ENCODE data around the gene NMUR2. TPM values are rescaled to one million over a fixed set of nuclear protein-coding genes. Genes with fewer than 3 reads are reported as not detected.

The NMUR2 gene
- total and polyA plus RNA-seq, 2 of the 8 experiments (the other 6 are each of a cell fraction or from before 2014, with no cell fraction given): 0.11 TPM; not detected in 1

GRCh38 chr5:152412129-152412528, 7.0 kb upstream of the NMUR2 start:
- no peak overlapping the region for H4K91ac ChIP-seq (replicated peaks; ENCODE audit: insufficient read length, low read length)
- no peak overlapping the region for H2BK15ac ChIP-seq (ENCODE audit: low read length)
- no peak overlapping the region for H4K8ac ChIP-seq (ENCODE audit: extremely low read depth, insufficient read depth, low read length)
- H3K4ac ChIP-seq (replicated peaks; ENCODE audit: insufficient read length, low read depth, low read length): no peak overlapping the region
- H4K5ac ChIP-seq (ENCODE audit: insufficient read length, low read depth, low read length): no peak overlapping the region
- CTCF ChIA-PET (ENCODE audit: partially characterized antibody): interaction anchor here (0.7 to 1.5 kb wide), 3 partner anchors 10 to 597 kb away, joined by 3 to 4 read pairs (median 3); no protein-coding TSS in a partner anchor
- no peak overlapping the region for H3K4me3 ChIP-seq (ENCODE audit: extremely low read depth in 1 of 4, insufficient read depth in 2 of 4, low read depth in 3 of 4, low read length in 4 of 4)
- H3K36me3 ChIP-seq (ENCODE audit: control insufficient read depth in 2 of 4, insufficient read depth in 4 of 4, low read length in 3 of 4): no peaks in the 10 kb centered on the region
- H2BK12ac ChIP-seq (ENCODE audit: low read depth, low read length): no peak overlapping the region
- H3K4me2 ChIP-seq (ENCODE audit: insufficient read depth in 1 of 2, low read depth in 2 of 2, low read length in 2 of 2): no peak overlapping the region
- no peak overlapping the region for H2BK20ac ChIP-seq (ENCODE audit: low read length)
- H3K18ac ChIP-seq (ENCODE audit: extremely low read depth, low read length): no peak overlapping the region
- H2AK5ac ChIP-seq (ENCODE audit: low read depth, low read length): no peak overlapping the region
- DNase-seq (ENCODE audit: low read depth in 1 of 2, low spot score in 2 of 2) (no peak), FAIRE-seq (no peak)
- H3K27ac ChIP-seq (ENCODE audit: low read depth, low read length): no peak overlapping the region
- no peaks in the 10 kb centered on the region for H3K23me2 ChIP-seq (ENCODE audit: low read depth, low read length)
- WGBS, 2 experiments (ENCODE audit: extremely low coverage in 1 of 2, insufficient coverage in 1 of 2, insufficient read length in 1 of 2, insufficient replicate concordance in 2 of 2, low coverage in 1 of 2, low lambda C conversion rate in 2 of 2, missing lambda C conversion rate in 1 of 2): 95% methylated on average over 1 of the region's 1 CpG; no CpG with 5 or more reads in 1 of the 2 experiments
- H2BK120ac ChIP-seq (replicated peaks; ENCODE audit: low read depth, low read length): no peak overlapping the region
- H3K23ac ChIP-seq (ENCODE audit: insufficient read length): no peak overlapping the region
- no peaks in the 10 kb centered on the region for H3K79me2 ChIP-seq (ENCODE audit: control insufficient read depth in 1 of 2, insufficient read depth in 2 of 2, low read length in 2 of 2)
- no peak overlapping the region; the same call in 1 of the 2 replicates for H2AFZ ChIP-seq (ENCODE audit: low read length)
- H3K14ac ChIP-seq (ENCODE audit: insufficient read length): no peak overlapping the region
- H3K9me3 ChIP-seq (ENCODE audit: insufficient read depth in 2 of 2, low read depth in 1 of 2, low read length in 1 of 2): no peaks in the 10 kb centered on the region
- no peaks in the 10 kb centered on the region for H3K79me1 ChIP-seq (ENCODE audit: low read depth, low read length)
- H3K56ac ChIP-seq (replicated peaks; ENCODE audit: insufficient read length, low read depth, low read length): no peak overlapping the region
- no peak overlapping the region for H2BK5ac ChIP-seq (ENCODE audit: low read depth, low read length)
- H3K9ac ChIP-seq (replicated peaks in 1 of 4; ENCODE audit: extremely low read depth in 1 of 4, low read depth in 3 of 4, low read length in 3 of 4): no peak overlapping the region
- no peaks in the 10 kb centered on the region for H3K27me3 ChIP-seq (replicated peaks in 1 of 4; ENCODE audit: control insufficient read depth in 3 of 4, extremely low read depth in 1 of 4, insufficient read depth in 3 of 4, low read length in 3 of 4)
- H4K20me1 ChIP-seq (replicated peaks in 1 of 2; ENCODE audit: control insufficient read depth in 1 of 2, insufficient read depth in 2 of 2, low read length in 2 of 2): no peaks in the 10 kb centered on the region
- no peaks in the 10 kb centered on the region for H3K4me1 ChIP-seq (replicated peaks in 1 of 4; ENCODE audit: control insufficient read depth in 3 of 4, insufficient read depth in 4 of 4, low read length in 3 of 4)
- POLR2A ChIA-PET (ENCODE audit: partially characterized antibody): no interaction called here
- TF ChIP-seq TBP (IDR thresholded peaks at IDR 0.05; ENCODE audit: low read depth, low read length) (no peak), EGR1 (IDR thresholded peaks at IDR 0.05; ENCODE audit: borderline replicate concordance, low read depth, low read length) (no peak), CEBPB (IDR thresholded peaks at IDR 0.05; ENCODE audit: low read depth, low read length) (no peak), HDAC2 (IDR thresholded peaks at IDR 0.05; ENCODE audit: borderline replicate concordance in 1 of 2, low read depth in 2 of 2, low read length in 2 of 2) (no peak), E2F6 (IDR thresholded peaks at IDR 0.05) (no peak), CHD1 (IDR thresholded peaks at IDR 0.05; ENCODE audit: low read depth, low read length) (no peak), SUZ12 (IDR thresholded peaks at IDR 0.05; ENCODE audit: low read length) (no peak), NANOG (IDR thresholded peaks at IDR 0.05; ENCODE audit: insufficient read depth, low read depth, low read length, poor library complexity, severe bottlenecking) (no peak), TCF12 (IDR thresholded peaks at IDR 0.05; ENCODE audit: low read depth, low read length) (no peak), PHF8 (conservative IDR thresholded peaks at IDR 0.05; ENCODE audit: low read depth, low read length) (no peak), TAF1 (IDR thresholded peaks at IDR 0.05; ENCODE audit: low read depth, low read length) (no peak), CBX8 (IDR thresholded peaks at IDR 0.05; ENCODE audit: borderline replicate concordance, low read depth, low read length) (no peak), KDM4A (IDR thresholded peaks at IDR 0.05; ENCODE audit: low read depth, low read length, severe bottlenecking) (no peak), BCL11A (IDR thresholded peaks at IDR 0.05; ENCODE audit: low read depth in 2 of 2, low read length in 2 of 2) (no peak)

Data from H1 (cell line).